GM19463 (cell line): ENCODE measurements around the gene ZMIZ1.

Experiments
- ATAC-seq: cut with Tn5 transposase; IDR thresholded peaks from one replicate; pipeline ENCODE4 v1.9.1; 2021; ENCODE audit warnings: mild to moderate bottlenecking, moderate library complexity; ENCODE audit not compliant: unreplicated experiment

ZMIZ1 gene

GRCh38 chr10:79166312-79166721 is 97.6 kb downstream of the ZMIZ1 start:
- ATAC-seq, result no peak

- no peak for ATAC-seq
Measured at GRCh38 chr10:79166741-79167140, 98.0 kb downstream of the ZMIZ1 start.

GRCh38 chr10:79167537-79167936 is 98.8 kb downstream of the ZMIZ1 start:
- no peak for ATAC-seq

- ATAC-seq, result no peak
Measured at GRCh38 chr10:79168210-79168609, 99.4 kb downstream of the ZMIZ1 start.

GRCh38 chr10:79170226-79170752 is 101.5 kb downstream of the ZMIZ1 start:
- no peak for ATAC-seq

- no peak for ATAC-seq
Measured at GRCh38 chr10:79170993-79171392, 102.2 kb downstream of the ZMIZ1 start.

- no peak for ATAC-seq
Measured at GRCh38 chr10:79171504-79171903, 102.7 kb downstream of the ZMIZ1 start.

GRCh38 chr10:79172881-79173280 is 104.1 kb downstream of the ZMIZ1 start:
- no peak for ATAC-seq

GRCh38 chr10:79173582-79174262 is 105.0 kb downstream of the ZMIZ1 start:
- no peak for ATAC-seq

- ATAC-seq, result no peak
Measured at GRCh38 chr10:79176052-79176501, 107.3 kb downstream of the ZMIZ1 start.

- ATAC-seq, result no peak
Measured at GRCh38 chr10:79176949-79177602, 108.3 kb downstream of the ZMIZ1 start.

GRCh38 chr10:79178070-79178576 is 109.4 kb downstream of the ZMIZ1 start:
- ATAC-seq, result no peak

- ATAC-seq, result peak; percentile 35
Measured at GRCh38 chr10:79178614-79179163, 109.9 kb downstream of the ZMIZ1 start.

GRCh38 chr10:79179164-79179956 is 110.6 kb downstream of the ZMIZ1 start:
- ATAC-seq, result no peak

- no peak for ATAC-seq
Measured at GRCh38 chr10:79179957-79180309, 111.2 kb downstream of the ZMIZ1 start.

GRCh38 chr10:79180414-79181221 is 111.9 kb downstream of the ZMIZ1 start:
- no peak for ATAC-seq

GRCh38 chr10:79181227-79181626 is 112.5 kb downstream of the ZMIZ1 start:
- ATAC-seq, result no peak

GRCh38 chr10:79181698-79182521 is 113.1 kb downstream of the ZMIZ1 start:
- no peak for ATAC-seq

- ATAC-seq, result no peak
Measured at GRCh38 chr10:79182781-79183467, 114.2 kb downstream of the ZMIZ1 start.
